Activated CD4-positive, alpha-beta memory T cell treated with anti-CD3 and anti-CD28 coated beads for 36 hours (primary cell): ENCODE measurements around the gene SCAMP3. TPM values are rescaled to one million over a fixed set of nuclear protein-coding genes. Genes with fewer than 3 reads are reported as not detected.
A peak's percentile ranks its signal among the peaks of the same experiment; 100 is the strongest.

Experiments used
- CTCF ChIA-PET: fragments of 350-600 bp; sonication (Branson Sonifier 250); formaldehyde crosslinking; loops from one replicate; lab custom pipeline; 2021; ENCODE audit warnings: antibody characterized with exemption, inconsistent platforms; lab: Charles Lee
- POLR2A ChIA-PET: fragments of 350-600 bp; sonication (Branson Sonifier 250); formaldehyde crosslinking; loops from one replicate; lab custom pipeline; 2021; ENCODE audit warnings: antibody characterized with exemption; lab: Charles Lee
- DNase-seq: peaks from one replicate; pipeline ENCODE4 v3.0.0-alpha.2; 2020
- H3K27ac Mint-ChIP-seq: one replicate; pipeline ENCODE4 v1.8.0; 2021; ENCODE audit warnings: mixed read lengths
- H3K27me3 Mint-ChIP-seq: one replicate; pipeline ENCODE4 v1.8.0; 2021; ENCODE audit warnings: mixed read lengths
- H3K36me3 Mint-ChIP-seq: one replicate; pipeline ENCODE4 v1.8.0; 2021; ENCODE audit warnings: mixed read lengths
- H3K4me1 Mint-ChIP-seq: one replicate; pipeline ENCODE4 v1.8.0; 2021; ENCODE audit warnings: low read depth, mixed read lengths
- H3K4me3 Mint-ChIP-seq: one replicate; pipeline ENCODE4 v1.8.0; 2021; ENCODE audit warnings: mild to moderate bottlenecking, mixed read lengths
- H3K9me3 Mint-ChIP-seq: one replicate; pipeline ENCODE4 v1.8.0; 2021; ENCODE audit warnings: mixed read lengths
- intact Hi-C: fragments of 100-400 bp; cut with micrococcal nuclease; formaldehyde crosslinking; loops from one replicate; pipeline ENCODE4 v1.15.1; 2023
- total RNA-seq, 2 experiments: library from RNA; stranded (reverse); gene quantifications; one replicate each; pipeline ENCODE4 v1.2.3, GENCODE V29; 2021

Gene SCAMP3
- total RNA-seq, 2 experiments from 2014 or later: 89.6 to 91.7 TPM

DNA sequence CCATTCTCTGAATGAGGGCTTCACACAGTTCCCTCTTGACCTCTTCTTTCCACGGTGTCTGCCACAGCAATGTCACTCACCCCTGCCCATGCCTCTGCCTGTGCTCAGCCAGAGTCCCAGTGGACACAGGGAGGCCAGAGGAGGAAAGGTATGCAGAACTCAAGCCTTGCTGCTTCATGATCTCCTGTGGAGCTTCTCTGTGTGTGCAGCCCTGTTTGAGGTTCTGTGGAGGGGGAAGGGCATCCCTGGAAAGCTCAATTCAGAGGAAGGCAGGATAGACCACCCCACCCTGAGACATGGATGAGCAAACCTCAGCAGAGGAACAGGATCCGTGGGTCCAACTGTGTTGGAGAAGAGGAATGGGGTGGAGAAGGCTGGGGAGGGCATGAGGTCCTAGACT is 17.1 kb upstream of the SCAMP3 start:
- H3K4me1 Mint-ChIP-seq: peaks cover 20% of the 10 kb centered on the region
- no peak overlapping the region for H3K27ac Mint-ChIP-seq
- ChIA-PET POLR2A (interaction anchor here (1.2 kb wide), 1 partner anchor 18 kb away, joined by 5 read pairs; no protein-coding TSS in a partner anchor), CTCF (interaction anchor here (1.5 to 3.0 kb wide), 3 partner anchors 29 to 44 kb away, joined by 6 to 15 read pairs (median 14); partner anchors contain the start of gene FDPS)
- no peaks in the 10 kb centered on the region for H3K36me3 Mint-ChIP-seq
- no peak overlapping the region for H3K4me3 Mint-ChIP-seq
- no peaks in the 10 kb centered on the region for H3K9me3 Mint-ChIP-seq
- intact Hi-C loops: loop anchor here (5.0 to 10.0 kb wide), 3 partner anchors 258 to 576 kb away; partner anchors contain the start of genes GON4L and SYT11
- no peak for DNase-seq
- no peaks in the 10 kb centered on the region for H3K27me3 Mint-ChIP-seq

GRCh38 chr1:155278689-155279160 is 16.6 kb upstream of the SCAMP3 start:
- Mint-ChIP-seq H3K27me3 (no peaks in the 10 kb centered on the region), H3K36me3 (no peaks in the 10 kb centered on the region), H3K4me1 (peaks cover 22% of the 10 kb centered on the region), H3K9me3 (no peaks in the 10 kb centered on the region), H3K4me3 (no peak overlapping the region), H3K27ac (no peak overlapping the region)
- DNase-seq: no peak
- CTCF ChIA-PET: interaction anchor here (1.5 to 3.0 kb wide), 4 partner anchors 28 to 45 kb away, joined by 5 to 15 read pairs (median 10); partner anchors contain the start of gene FDPS
- intact Hi-C loops: loop anchor here (5.0 to 10.0 kb wide), 3 partner anchors 259 to 576 kb away; partner anchors contain the start of genes GON4L and SYT11
- POLR2A ChIA-PET: interaction anchor here (1.0 to 1.2 kb wide), 2 partner anchors 17 to 29 kb away, joined by 5 to 6 read pairs; partner anchors contain the start of gene FDPS

- H3K9me3 Mint-ChIP-seq: no peaks in the 10 kb centered on the region
- intact Hi-C loops: loop anchor here (1.0 to 10.0 kb wide), 6 partner anchors 16 to 577 kb away; partner anchors contain the start of genes FDPS, GON4L, SCAMP3 and SYT11
- H3K27ac Mint-ChIP-seq: no peak overlapping the region
- H3K4me1 Mint-ChIP-seq: peaks cover 26% of the 10 kb centered on the region
- ChIA-PET CTCF (interaction anchor here (1.5 to 3.0 kb wide), 4 partner anchors 27 to 45 kb away, joined by 5 to 15 read pairs (median 10); partner anchors contain the start of gene FDPS), POLR2A (interaction anchor here (1.0 to 1.2 kb wide), 2 partner anchors 17 to 30 kb away, joined by 5 to 6 read pairs; partner anchors contain the start of gene FDPS)
- peaks cover 1% of the 10 kb centered on the region for H3K36me3 Mint-ChIP-seq
- peak overlapping the region; percentile 65 for H3K4me3 Mint-ChIP-seq
- peak; percentile 89 for DNase-seq
- H3K27me3 Mint-ChIP-seq: no peaks in the 10 kb centered on the region
Measured at GRCh38 chr1:155277902-155278688, 15.9 kb upstream of the SCAMP3 start.

GRCh38 chr1:155277070-155277901 is 15.1 kb upstream of the SCAMP3 start, which contains the start of gene HCN3:
TSS of gene HCN3 (plus strand) at chr1:155277463. CDS start at chr1:155277591, 128 bp downstream.
- Mint-ChIP-seq H3K36me3 (peaks cover 5% of the 10 kb centered on the region), H3K9me3 (no peaks in the 10 kb centered on the region), H3K4me1 (peaks cover 32% of the 10 kb centered on the region), H3K4me3 (peak within 1 kb of the TSS; percentile 65), H3K27ac (peak within 1 kb of the TSS; percentile 61), H3K27me3 (no peaks in the 10 kb centered on the region)
- POLR2A ChIA-PET: interaction anchor here (1.0 to 1.6 kb wide), 2 partner anchors 31 to 43 kb away, joined by 3 to 6 read pairs; partner anchors contain the start of genes FDPS and RUSC1
- peak; percentile 96 for DNase-seq
- CTCF ChIA-PET: interaction anchor here (0.7 to 3.0 kb wide), 8 partner anchors 16 to 46 kb away, joined by 3 to 19 read pairs (median 8); partner anchors contain the start of genes FDPS and RUSC1
- intact Hi-C loops: loop anchor here (1.0 to 10.0 kb wide), 6 partner anchors 15 to 578 kb away; partner anchors contain the start of genes FDPS, GON4L, SCAMP3 and SYT11

DNA sequence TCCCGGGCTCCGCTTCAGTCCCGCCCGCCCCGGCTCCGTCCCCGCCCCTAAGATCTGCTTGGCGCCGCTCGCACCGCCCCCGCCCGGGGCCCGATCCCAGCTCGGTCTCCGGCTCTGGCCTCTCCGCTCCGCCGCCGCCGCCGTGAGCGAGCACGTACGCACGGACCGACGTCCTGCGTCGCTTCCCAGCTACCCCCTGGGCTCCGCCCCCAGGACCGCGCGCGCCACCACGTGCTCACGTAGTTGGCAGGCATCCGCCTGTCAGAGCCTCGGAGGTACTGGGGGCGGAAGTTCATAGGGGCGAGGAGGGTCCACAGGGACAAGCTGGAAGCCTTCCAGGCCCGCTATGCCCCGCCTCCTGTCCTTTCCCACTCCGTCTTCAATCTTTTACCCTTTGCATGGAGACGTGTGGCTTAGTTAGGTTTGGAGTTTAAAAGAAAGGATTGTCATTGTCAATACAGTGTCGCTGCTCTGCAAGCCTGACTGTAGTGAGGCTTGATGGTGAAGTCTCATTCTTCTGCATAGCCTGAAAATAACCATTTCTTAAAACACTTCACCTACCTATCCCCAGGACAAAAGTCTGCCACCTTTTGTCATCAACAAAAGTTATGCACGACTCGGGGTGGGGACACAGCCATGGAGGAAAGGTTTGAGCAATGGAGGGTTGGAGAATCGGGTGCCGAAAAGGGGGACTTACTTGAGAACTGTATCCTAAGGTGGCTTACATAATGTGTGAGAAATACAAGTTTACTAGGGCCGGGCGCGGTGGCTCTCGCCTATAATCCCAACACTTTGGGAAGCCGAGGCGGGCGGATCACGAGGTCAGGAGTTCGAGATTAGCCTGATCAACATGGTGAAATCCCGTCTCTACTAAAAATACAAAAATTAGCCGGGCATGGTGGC is 11.4 kb upstream of the SCAMP3 start, which contains the start of gene CLK2:
Gene CLK2, minus strand, starts transcription at position 162 of the 903 bp plus-strand sequence. CDS start 2,527 bp downstream, outside the sequence.
- peak; percentile 98 for DNase-seq
- Mint-ChIP-seq H3K9me3 (no peaks in the 10 kb centered on the region), H3K36me3 (peaks cover 30% of the 10 kb centered on the region), H3K4me1 (peaks cover 47% of the 10 kb centered on the region), H3K27me3 (no peaks in the 10 kb centered on the region), H3K27ac (peak within 1 kb of the TSS; percentile 85), H3K4me3 (peak within 1 kb of the TSS; percentile 88)
- ChIA-PET POLR2A (interaction anchor here (0.5 to 2.5 kb wide), 10 partner anchors 10 to 590 kb away, joined by 3 to 14 read pairs (median 4); partner anchors contain the start of genes FDPS, GON4L and SCAMP3), CTCF (interaction anchor here (0.6 to 4.4 kb wide), 8 partner anchors 8 to 50 kb away, joined by 3 to 39 read pairs (median 4); partner anchors contain the start of genes FDPS and SCAMP3)
- intact Hi-C loops: loop anchor here (1.0 to 10.0 kb wide), 4 partner anchors 11 to 581 kb away; partner anchors contain the start of genes GON4L, SCAMP3 and SYT11

- CTCF ChIA-PET: interaction anchor here (0.6 to 4.4 kb wide), 7 partner anchors 8 to 50 kb away, joined by 3 to 39 read pairs (median 6); partner anchors contain the start of genes FDPS and SCAMP3
- Mint-ChIP-seq H3K36me3 (peaks cover 36% of the 10 kb centered on the region), H3K4me3 (peak overlapping the region; percentile 88), H3K9me3 (no peaks in the 10 kb centered on the region), H3K27me3 (no peaks in the 10 kb centered on the region), H3K4me1 (peaks cover 43% of the 10 kb centered on the region), H3K27ac (peak overlapping the region; percentile 85)
- POLR2A ChIA-PET: interaction anchor here (0.6 to 2.5 kb wide), 10 partner anchors 9 to 584 kb away, joined by 3 to 14 read pairs (median 4); partner anchors contain the start of genes FDPS, GON4L and SCAMP3
- intact Hi-C loops: loop anchor here (1.0 to 10.0 kb wide), 4 partner anchors 10 to 582 kb away; partner anchors contain the start of genes GON4L, SCAMP3 and SYT11
- no peak for DNase-seq
Measured at GRCh38 chr1:155272466-155273342, 10.5 kb upstream of the SCAMP3 start.

- H3K9me3 Mint-ChIP-seq: no peaks in the 10 kb centered on the region
- peaks cover 64% of the 10 kb centered on the region for H3K36me3 Mint-ChIP-seq
- H3K4me3 Mint-ChIP-seq: no peak overlapping the region
- peaks cover 29% of the 10 kb centered on the region for H3K4me1 Mint-ChIP-seq
- intact Hi-C loops: no loop called here
- POLR2A ChIA-PET: no interaction called here
- H3K27ac Mint-ChIP-seq: no peak overlapping the region
- no peak for DNase-seq
- CTCF ChIA-PET: no interaction called here
- no peaks in the 10 kb centered on the region for H3K27me3 Mint-ChIP-seq
Measured at GRCh38 chr1:155269381-155269780, 7.2 kb upstream of the SCAMP3 start.

DNA sequence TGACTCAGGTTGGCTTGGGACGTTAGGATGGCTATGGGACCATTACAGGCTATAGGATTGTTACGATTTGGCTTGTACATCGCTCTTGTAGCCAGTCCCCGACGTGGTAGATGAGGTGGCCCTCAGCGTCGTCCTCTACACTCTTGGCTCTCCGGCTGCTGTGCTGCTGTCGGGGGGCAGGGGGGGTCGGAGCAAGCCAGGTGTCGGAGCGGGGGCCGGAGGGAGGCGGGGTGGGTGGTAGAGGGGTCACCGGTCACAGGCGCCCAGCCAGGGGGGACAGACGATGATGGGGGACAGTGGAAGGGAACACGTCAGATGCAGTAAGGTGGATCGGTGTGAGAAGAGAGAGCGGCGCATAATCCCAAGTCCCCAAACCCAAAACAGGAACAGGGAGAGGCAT is 6.5 kb upstream of the SCAMP3 start:
- Mint-ChIP-seq H3K4me3 (no peak overlapping the region), H3K27ac (no peak overlapping the region), H3K4me1 (peaks cover 25% of the 10 kb centered on the region), H3K9me3 (no peaks in the 10 kb centered on the region), H3K36me3 (peaks cover 68% of the 10 kb centered on the region), H3K27me3 (no peaks in the 10 kb centered on the region)
- DNase-seq: no peak
- intact Hi-C loops: no loop called here
- ChIA-PET POLR2A (no interaction called here), CTCF (interaction anchor here (0.9 kb wide), 1 partner anchor 55 kb away, joined by 3 read pairs; no protein-coding TSS in a partner anchor)

DNA sequence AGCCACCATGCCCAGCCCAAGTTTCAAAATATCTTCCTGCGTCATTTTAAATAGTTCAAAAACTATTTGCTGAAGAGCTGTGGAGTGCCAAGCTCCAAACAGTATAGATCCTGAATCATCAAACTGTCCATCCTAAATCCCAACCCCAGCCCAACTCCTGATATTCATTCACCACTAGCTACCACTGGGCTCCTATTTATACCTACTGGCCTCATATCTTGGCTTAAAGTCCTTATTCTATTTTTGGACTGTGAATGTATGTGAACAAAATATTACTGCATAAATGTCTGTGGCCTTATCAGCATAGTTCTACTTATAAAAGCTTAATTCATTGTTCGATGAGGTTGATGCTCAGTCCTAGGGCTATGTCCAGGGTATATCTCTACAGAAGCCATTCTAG is 5.2 kb upstream of the SCAMP3 start:
- intact Hi-C loops: no loop called here
- POLR2A ChIA-PET: interaction anchor here (0.6 kb wide), 1 partner anchor 223 kb away, joined by 3 read pairs; no protein-coding TSS in a partner anchor
- Mint-ChIP-seq H3K27me3 (no peaks in the 10 kb centered on the region), H3K27ac (no peak overlapping the region), H3K4me1 (peaks cover 23% of the 10 kb centered on the region), H3K4me3 (no peak overlapping the region), H3K9me3 (no peaks in the 10 kb centered on the region), H3K36me3 (peaks cover 75% of the 10 kb centered on the region)
- DNase-seq: no peak
- CTCF ChIA-PET: interaction anchor here (0.7 to 4.3 kb wide), 3 partner anchors 17 to 55 kb away, joined by 3 to 54 read pairs (median 3); partner anchors contain the start of gene FDPS
